ENCODE measurements around the gene FZD4.
"Not testable (repeated sequence)": the region's sequence is repeated elsewhere in the genome, so short reads cannot be mapped to it uniquely, and the experiment has no call there.

The FZD4 gene

DNA sequence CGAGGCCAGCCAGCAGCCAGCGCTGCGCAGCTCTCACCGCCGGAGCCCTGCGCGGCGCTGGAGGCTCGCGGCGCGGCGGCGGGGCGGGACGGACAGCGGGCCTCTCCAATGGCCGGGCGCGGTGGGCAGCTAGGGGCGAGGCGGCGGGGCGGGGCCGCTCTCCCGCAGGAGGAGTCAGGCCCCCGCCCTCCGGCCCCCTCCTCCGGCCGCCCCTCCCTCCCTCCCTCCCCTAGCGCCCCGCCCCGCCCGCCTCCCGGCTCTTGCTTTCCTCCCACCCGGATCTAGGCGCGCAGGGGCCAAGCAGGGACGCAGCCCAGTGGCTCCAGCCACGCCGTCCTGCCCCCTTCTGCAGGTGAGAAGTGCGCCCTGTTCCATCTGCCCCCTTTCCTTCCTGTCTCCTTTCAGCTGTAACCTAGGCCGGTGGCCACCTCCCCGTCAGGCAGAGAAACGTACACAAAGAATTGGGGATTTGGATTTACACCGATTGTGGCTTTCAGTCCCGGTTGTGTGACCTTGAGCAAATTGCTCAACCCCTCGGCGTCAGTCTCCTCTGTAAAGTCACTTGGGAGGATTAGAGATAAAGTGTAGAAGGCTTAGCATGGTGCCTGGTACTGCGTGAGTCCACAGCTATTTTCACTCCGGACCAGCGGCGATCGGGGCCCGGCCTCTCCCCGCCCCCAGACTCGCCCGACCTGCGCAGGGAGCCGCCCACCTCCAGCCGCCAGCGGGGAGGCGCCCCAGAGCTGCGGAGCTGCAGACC lies at the start of gene FZD4:
TSS of gene FZD4 (minus strand) at position 35 of the 760 bp plus-strand sequence. CDS start 310 bp downstream, outside the sequence.
- DNase-seq, result peak; percentile 49 to 84

DNA sequence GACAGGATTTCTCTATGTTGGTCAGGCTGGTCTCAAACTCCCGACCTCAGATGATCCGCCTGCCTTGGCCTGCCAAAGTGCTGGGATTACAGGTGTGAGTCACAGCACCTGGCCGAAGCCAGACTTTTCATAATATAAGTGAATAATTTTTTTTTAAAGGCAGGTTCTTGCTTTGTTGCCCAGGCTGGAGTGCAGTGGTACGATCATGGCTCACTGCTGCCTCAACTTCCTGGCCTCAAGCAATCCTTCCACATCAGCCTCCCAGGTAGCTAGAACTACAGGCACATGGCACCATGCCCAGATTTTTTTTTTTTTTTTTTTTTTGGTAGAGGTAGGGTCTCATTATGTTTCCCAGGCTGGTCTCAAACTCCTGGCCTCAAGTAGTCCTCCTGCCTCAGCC lies 49.1 kb upstream of the FZD4 start:
- DNase-seq, result not testable (repeated sequence)

DNA sequence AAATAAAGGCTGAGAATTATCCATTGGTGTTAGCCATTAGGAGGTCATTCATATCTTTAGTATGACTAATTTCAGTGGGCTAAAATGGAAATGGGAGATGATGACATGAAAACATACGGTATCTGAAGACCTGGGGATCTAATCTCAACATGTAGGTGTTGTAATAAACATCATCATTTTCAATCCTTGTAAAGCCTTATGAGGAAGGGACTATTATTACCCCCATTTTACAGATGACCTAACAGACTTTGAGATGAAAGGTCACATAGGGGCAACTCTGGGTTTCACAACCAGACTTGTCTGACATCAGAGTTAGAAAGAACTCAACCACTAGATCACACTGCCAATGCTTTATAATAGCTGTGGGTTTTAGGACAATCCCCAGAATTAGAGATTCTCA lies 47.7 kb upstream of the FZD4 start:
- no peak for DNase-seq

DNA sequence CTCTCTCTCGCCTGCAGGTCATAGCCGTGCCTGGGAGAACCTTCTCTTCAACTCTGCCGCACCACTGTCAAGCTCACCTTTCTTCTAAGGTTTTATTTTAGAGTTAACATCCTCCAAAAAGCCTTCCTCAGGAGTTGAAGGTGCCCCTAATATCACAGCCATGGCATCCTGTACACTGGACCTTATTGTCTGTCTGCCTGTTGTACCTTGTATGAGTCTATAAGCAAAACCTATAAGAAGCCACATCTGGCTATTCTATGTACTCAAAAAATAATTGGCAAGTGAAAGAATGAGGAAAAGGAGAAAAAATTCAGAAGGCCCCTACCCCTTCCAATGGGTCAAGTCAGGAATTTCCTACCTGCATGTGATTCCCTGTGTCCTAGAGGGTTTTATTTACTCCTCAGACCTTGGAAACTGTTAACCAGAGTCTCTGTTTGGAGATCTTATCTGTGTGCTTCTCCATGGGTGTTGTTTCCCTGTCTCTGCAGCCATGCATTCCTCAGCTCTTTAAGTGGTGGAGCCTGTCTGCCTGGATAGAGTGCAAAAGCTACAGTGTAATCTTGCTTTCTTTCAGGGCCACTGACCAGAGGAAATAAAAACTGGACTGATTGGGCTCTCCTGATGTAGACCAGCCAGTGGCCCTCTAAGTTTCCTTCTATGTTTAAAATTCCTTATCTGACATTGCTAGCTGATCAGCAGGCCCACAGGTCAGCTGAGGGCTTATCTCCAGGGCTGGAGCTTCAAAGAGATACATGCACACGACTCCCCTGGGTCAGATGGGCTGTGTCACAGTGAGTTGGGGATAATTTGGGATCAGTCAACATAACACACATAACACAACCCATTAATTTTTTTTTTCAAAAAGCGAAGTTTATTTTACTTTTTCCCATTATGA lies 44.9 kb upstream of the FZD4 start:
- DNase-seq, result no peak

DNA sequence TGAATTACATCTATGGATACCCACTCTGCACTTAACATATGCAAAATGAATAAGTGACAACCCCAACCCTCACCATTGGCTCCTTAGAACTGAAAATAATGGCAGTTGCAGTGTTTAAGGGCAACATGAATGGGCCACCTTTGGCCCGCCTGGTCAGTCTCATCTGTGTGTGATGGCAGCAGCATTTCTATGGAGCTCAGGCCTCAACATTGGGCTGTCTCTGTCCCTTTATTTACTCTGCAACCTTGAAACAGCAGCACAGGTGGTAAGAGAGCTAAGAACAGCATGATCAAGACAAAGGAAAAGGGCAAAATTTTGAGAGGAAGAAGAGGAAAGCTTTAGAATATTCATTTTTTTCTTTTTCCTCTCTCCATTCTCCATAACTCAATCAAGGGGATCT lies 44.2 kb upstream of the FZD4 start:
- no peak for DNase-seq

DNA sequence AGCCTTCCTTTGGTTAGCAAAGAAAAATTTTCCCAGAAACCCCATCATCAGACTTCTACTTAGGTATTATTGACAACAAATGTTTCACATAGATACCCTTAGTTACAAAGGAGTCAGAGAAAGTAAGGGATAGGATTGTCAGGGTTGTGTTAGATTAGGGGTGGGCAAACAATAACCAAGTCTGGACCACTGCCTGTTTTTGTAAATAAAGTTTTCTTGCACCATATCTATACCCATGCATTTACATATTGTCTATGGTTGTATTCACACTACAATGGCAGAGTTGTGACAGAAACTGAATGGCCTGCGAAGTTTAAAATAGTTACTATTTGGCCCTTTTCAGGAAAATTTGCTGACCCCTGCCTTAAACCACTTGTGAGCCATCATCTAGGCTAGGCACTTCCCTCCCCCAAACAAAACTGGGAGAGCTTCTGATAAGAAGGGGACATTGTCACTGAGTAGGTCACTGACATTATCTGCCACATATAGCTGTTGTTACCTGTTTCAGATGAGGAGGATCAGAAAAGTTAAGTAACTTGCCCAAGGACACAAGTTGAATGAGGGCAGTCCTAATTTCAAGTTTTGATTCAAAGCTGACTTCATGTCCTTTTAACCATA lies 41.9 kb upstream of the FZD4 start:
- no peak for DNase-seq

DNA sequence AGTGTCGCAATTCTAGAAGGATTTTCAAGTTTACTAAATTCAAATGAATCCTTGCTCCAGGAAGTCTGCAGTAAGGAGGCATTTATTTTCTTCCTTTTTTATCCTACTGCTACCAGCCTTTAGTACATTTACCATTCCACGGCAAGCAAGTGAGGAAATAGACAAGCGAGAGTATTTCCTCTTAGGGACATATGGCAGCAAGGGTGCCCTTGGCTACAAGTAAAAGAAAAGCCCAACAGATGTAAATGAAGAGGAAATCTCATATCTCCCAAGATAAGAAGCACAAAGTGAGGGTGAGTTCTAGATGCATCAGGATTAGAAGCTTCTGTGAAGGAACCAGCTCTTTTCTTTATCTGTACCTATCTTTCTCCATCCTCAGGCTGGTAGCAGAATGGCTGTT lies 37.8 kb upstream of the FZD4 start:
- DNase-seq, result no peak

DNA sequence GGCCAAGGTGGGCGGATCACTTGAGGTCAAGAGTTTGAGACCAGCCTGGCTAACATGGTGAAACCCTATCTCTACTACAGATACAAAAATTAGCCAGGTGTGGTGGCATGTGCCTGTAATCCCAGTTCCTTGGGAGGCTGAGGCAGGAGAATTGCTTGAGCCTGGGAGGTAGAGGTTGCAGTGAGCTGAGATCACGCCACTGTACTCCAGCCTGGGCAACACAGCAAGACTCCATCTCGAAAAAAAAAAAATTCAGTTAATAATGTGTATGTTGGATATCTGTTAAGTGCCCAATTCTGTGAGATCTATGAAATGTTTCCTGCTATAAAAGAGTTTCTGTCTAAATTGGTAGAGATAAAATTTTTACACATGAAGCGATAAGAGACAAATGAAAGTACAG lies 37.1 kb upstream of the FZD4 start:
- DNase-seq, result not testable (repeated sequence)

DNA sequence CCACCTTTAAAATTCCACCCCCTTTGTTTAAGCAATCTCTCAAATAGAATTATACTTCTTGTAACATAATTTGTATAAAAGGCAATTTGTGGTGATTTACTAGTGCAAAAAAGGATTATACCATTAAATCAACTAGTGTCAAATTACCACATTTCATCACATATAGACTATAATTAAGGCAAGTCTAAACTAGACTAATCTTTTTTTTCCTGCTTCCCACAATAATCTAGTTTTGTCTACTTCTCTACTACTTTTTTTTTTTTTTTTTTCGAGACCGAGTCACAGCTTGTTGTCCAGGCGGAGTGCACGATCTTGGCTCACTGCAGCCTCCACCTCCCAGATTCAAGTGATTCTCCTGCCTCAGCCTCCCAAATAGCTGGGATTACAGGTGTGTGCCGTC lies 36.1 kb upstream of the FZD4 start:
- no peak for DNase-seq

DNA sequence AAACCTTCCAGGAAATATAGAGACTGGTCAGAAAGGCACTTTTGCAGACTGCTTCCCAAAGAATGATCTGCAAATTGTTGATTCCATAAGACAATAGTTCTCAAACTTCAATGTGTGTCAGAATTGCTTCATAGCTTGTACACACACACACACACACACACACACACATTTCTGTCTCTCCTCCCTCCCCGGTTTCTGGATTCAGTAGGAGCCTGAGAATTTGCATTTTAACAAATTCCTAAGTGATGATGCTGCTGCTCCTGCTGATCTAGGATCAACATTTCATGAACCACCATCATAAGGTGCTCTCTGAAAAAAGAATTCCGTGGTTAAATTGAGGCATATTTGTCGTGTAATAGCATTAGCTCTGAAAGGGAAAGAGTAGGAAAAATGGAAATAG lies 35.3 kb upstream of the FZD4 start:
- no peak for DNase-seq

DNA sequence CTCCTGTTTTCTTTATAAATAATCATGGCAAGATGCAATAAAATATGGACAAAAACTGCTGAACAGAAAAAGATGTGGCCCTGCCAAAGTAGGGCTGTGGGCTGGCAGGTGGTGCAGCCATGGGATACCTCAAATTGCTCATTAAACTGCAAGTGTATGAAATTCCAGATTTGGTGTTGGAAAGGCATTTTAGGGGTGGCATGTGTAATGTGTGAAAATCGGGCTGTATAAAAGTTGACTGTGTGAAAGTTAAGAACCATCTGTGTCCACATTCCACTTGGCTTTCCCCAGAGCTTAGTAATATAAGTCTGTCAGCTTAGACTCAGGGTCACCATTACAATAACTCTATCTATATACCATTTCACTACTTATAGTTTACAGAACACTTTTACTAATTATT lies 34.8 kb upstream of the FZD4 start:
- no peak for DNase-seq

DNA sequence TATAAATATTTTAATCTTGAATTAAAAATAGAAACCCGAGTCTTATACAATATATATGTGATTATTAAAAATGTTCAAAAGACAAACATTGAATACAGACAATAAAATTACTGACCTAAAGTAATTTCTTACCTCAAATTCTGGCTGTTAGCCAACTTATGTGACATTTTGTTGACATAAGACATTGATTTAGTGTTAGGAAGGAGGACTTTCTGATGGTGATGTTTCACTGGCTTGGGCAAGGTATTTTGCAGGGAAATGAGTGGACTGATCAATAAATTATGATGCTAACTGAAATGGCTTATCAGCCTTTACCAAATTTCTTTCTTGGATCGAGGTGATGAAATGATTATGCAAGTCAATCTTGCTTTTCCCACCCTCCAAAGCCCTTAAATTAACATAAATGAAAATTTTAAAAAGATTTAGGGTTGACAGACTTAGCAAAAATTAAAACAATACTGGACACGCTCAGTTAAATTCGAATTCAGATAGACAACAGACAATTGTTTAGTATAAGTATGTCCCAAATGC lies 33.2 kb upstream of the FZD4 start:
- DNase-seq, result no peak

DNA sequence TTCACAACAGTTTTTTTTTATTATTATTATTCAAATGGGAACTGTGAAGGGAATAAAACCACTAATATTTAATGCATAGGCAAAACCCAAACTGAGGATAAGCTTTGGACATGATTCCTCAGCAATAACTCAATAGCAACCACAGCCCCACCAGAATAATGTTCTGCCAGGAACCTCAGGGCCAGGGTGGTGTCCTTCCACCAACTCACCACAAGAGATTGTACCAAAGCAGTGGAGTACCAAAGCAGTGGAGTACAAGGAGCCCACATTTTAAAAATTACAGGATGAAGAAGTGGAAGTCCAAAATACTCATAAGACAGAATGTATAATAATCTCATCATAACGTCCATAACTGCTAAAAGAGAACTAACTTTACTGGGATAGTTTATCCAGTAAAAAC lies 32.5 kb upstream of the FZD4 start:
- no peak for DNase-seq

DNA sequence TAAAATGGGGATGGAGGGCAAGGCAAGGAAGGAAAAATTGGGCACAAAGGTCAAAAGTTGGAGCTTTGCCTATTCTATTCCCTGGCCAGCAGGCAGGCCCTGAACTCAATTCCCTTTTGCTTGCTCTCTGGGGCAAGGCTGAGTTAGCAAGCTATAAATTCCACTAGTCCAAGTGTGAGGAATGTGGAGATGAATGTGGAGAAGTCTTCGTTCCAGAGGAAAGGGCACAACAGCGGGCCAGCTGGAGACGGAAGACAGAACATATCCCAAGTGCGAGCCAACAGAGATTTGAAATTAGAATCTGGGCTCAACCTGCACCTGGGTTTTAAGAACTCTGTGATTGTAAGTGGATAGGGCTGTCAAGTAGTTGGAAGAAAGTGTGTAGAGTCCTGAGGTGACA lies 29.5 kb upstream of the FZD4 start:
- DNase-seq, result no peak

DNA sequence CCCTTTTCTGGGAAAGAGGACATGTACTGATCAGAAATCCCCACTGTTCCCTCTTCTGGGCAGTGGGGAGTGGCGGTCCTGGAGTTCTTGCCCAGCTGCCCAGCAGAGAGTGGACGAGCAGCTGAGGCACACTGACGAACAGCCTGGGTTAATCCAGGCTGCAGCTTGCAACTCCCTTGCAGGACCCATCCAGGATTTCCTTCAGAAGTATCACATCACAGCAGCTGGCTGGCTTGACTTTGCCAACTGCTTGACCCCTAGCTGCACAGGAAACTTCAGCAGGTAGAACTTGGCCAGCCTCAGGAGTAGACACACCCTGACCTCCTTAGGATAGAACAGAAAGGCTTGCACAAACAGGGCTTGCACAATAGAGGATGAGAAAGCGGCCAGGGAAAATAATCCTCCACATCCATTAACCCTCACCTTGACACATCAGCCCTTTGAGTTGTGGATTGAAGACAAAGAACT lies 27.9 kb upstream of the FZD4 start:
- DNase-seq, result no peak

DNA sequence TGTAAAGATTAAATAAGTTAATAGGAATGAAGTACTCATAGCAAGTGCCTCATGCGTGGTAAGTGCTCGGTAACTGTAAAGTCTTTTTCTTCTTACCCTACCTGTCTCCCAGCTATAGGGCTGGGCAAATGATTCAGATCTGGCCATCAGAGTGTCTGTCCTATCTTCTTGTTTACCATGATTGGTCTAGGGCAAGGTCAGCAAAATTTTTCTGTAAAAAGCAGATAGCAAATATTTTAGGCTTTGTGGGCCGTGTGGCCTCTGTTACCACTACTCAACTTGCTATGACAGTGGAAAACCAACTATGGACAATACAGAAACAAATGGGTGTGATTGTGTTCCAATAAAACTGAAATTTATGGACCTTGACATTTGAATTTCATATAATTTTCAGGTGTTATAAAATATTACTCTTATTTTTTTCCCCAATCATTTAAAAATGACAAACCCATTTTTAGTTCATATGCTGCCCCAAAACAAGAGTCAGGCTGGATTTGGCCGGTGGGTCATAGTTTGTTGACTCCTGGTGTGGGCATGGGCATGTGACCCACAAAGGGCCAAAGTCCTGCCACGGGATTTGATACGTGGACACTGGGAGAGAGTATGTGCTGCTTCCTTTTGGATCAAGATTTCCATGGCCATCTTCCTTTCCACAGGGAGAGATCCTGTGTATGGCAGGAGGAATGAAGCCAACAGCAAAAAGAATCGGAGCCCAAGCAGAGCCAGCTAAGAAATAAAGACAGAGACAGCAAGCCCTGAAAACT lies 26.8 kb upstream of the FZD4 start:
- no peak for DNase-seq

DNA sequence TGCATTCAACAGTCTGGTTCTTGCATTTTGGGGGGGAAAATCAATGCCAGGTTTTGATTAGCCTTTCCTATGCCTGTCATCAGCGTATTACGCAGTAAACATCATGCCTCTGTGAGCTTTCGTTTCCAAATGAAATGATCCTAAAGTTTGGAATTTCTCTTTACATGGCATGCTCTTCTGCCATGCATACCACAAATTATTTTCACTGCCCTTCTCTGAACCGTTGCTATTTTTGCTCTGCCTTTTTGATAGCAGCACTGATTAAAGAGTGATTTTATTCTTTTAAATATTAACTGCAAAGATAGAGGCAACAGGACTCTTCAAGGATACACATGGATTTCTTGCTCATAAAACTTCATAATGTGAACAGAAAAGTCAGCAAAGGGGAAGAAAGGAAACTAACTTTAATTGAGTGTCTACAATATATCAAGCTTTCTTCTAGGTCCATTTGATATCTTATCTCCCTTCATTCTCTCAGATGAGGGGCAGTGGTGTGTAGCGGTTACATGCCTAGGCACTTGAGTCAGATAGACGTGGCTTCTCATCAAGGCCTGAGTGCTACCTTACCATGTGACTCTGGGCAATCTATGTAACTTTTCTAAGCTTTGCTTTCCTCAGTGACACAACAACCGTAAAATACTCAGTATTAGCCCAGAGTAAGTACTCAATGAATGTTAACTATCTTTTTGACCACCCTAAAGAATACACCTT lies 25.0 kb upstream of the FZD4 start:
- no peak for DNase-seq

DNA sequence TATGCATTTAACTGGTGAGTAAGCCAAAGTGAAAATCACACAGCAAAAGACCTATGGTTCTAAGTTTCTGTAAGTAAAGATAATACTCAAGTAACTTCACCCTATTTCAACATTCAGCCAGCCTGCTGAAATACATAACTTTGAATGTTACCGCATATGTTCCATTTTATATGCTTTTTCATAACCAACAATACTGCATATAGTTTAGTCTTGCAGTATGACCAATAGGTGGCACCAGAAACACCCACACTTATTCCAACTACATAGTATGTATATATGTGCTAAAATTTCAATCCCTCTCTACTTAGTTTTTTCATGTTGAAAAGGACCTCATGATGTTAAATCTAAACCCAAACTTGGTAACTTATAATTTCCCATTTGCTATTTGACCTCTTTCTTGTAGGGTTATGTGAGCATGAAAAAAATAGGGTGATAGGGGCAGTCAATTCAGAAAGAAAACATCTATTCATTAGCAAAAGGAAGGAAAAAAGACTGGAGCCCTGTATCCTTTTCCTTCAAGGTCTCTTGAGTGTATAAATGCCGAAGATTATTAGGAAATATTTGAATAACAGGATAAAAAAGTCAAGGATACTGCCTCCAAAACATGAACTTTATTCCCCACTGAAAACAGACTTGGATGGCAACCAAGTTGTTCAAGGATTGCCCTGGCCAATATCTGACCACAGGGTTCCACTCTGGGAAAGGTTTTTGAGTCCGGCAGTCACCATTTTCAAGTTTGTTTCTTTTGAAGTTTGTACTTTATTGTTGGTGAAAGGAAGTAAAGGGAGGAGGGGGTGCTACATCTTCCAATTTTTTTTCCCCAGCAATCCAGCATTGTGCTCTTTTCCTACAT lies 23.8 kb upstream of the FZD4 start:
- DNase-seq, result no peak

DNA sequence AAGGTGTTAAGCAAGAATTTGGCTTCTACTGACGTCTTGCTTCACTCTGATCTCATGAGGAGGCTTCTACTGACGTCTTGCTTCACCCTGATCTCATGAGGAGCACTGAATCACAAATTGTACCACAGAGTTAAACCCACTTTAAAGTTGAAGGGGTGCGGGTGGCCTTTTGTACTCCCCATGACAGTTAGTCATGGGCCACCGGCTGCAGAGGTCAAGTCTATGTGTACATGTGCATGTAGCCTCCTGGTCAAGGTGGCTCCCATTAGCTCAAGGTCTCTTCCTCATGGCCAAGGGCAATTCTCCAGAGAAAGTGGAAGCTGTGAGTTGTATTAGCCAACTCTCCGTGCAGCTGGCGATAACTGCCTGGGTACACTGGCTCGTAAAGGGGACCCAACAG lies 23.1 kb upstream of the FZD4 start:
- DNase-seq, result no peak

DNA sequence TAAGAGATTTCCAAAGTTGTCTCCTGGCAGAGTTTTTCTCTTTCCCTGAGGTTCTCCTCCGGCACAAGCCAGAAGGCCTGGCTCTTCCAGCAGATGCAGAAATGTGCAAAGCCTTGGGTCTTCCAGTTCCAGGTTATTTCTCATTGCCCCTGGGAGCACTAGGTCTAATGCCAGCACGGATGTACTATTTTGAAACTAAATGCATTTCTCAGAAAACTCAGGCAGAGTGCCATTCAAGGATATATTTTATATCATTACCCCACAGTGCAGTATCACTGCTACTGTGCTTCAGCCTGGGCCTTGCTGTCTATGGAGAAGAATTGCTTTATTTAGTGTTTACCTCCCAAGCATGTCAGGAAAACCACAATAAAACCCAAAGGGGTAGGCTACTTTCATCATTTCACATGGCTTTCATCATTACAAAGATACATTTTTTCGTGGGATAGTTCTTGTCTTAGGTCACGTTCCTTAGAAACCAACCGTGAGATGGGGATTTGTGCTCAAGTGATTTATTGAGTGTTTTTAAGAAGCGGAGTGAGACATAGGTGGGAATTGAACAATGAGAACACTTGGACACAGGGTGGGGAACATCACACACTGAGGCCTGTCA lies 22.4 kb upstream of the FZD4 start:
- DNase-seq, result no peak

DNA sequence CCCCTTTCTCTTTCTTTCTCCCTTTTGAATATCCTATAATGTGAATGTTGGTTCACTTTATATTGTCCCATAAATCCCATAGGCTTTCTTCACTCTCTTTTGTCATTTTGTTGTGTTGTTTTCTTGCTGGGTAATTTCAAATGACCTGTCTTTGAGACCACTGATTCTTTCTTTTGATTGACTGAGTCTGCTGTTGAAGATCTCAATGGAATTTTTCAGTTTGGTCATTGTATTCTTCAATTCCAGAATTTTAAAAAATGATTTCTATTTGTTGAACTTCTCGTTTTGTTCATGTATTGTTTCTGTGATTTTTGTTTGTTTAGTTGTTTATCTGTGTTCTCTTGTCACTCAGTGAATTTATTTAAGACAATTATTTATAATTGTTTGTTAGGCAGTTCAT lies 17.5 kb upstream of the FZD4 start:
- DNase-seq, result no peak
